ENCODE results near the gene CD164L2. TPM values are rescaled to one million over a fixed set of nuclear protein-coding genes. Genes with fewer than 3 reads are reported as not detected.

The CD164L2 gene
- total and polyA plus RNA-seq, 7 donors = not detected

DNA sequence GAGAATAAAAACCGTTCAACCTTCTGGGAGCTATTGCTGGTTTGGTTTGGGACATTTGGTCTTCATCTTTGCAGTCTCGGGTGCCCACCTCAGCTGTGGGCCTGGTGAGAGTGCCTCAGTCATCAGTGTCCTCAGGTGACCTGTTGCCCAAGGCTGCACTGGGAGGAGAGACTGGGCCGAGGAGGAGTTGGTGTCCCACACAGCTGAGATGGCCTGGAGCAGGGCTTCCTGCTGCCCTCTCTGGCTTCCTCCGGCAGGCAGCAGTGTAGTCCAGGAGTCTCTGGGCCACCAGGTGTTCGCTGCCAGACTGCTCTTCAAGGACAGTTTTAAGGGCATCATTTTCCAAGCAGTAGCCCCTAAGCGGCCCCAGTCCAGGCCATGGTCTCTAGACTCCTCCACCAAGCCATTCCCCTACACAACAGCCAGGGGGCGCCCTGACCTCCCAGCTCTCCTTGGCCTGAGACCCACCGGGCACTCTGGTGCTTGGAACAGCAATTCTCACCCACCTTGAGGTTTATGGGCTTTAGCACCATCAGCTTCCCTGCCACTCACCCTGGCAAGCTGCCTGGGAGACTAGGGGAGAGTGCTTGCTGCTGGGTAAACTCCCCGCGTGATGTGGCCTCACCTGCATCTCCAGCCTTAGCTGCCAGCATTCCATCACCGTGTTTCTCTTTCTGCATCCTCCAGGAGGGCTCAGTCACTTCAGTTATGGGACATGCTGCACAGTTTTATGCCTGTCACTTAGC lies 50.4 kb downstream of the CD164L2 start:
- H3K4me3 ChIP-seq = no peak overlapping the region
- peaks cover 5% of the 10 kb centered on the region for H3K4me1 ChIP-seq
- peaks cover 6 to 73% of the 10 kb centered on the region in 2 donors for H3K36me3 ChIP-seq (ENCODE audit: insufficient read depth in 1 of 2, low read depth in 1 of 2)
- H3K9me3 ChIP-seq = no peaks in the 10 kb centered on the region
- no peak overlapping the region for H3K27ac ChIP-seq
- peak; percentile 47 to 84 (median 72) for ATAC-seq
- no peaks in the 10 kb centered on the region for H3K27me3 ChIP-seq (ENCODE audit: insufficient read depth in 3 of 3, low read length in 2 of 3)
- TF ChIP-seq, protein P1, sequence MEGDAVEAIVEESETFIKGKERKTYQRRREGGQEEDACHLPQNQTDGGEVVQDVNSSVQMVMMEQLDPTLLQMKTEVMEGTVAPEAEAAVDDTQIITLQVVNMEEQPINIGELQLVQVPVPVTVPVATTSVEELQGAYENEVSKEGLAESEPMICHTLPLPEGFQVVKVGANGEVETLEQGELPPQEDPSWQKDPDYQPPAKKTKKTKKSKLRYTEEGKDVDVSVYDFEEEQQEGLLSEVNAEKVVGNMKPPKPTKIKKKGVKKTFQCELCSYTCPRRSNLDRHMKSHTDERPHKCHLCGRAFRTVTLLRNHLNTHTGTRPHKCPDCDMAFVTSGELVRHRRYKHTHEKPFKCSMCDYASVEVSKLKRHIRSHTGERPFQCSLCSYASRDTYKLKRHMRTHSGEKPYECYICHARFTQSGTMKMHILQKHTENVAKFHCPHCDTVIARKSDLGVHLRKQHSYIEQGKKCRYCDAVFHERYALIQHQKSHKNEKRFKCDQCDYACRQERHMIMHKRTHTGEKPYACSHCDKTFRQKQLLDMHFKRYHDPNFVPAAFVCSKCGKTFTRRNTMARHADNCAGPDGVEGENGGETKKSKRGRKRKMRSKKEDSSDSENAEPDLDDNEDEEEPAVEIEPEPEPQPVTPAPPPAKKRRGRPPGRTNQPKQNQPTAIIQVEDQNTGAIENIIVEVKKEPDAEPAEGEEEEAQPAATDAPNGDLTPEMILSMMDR (IDR thresholded peaks at IDR 0.05) = peak; percentile 73
- WGBS, 3 donors = 60 to 65% (median 61%) methylated on average over 11 of the region's 11 CpGs
- peak; percentile 57 to 68 for DNase-seq
- intact Hi-C loops (cut with DNase I) = no loop called here

- H3K36me3 ChIP-seq (ENCODE audit: insufficient read depth in 1 of 2, low read depth in 1 of 2) = peaks cover 6 to 72% of the 10 kb centered on the region in 2 donors
- H3K27ac ChIP-seq = no peak overlapping the region
- no peaks in the 10 kb centered on the region for H3K9me3 ChIP-seq
- TF ChIP-seq, protein P1 (IDR thresholded peaks at IDR 0.05) = no peak
- no peaks in the 10 kb centered on the region for H3K27me3 ChIP-seq (ENCODE audit: insufficient read depth in 3 of 3, low read length in 2 of 3)
- 70 to 86% (median 79%) methylated on average over 5 of the region's 5 CpGs for WGBS, 3 donors
- ATAC-seq (no peak), DNase-seq (no peak)
- intact Hi-C loops (cut with DNase I) = no loop called here
- no peak overlapping the region for H3K4me3 ChIP-seq
- peaks cover 11% of the 10 kb centered on the region for H3K4me1 ChIP-seq
Measured at GRCh38 chr1:27331922-27332321, 51.2 kb downstream of the CD164L2 start.

- Histone ChIP-seq H3K27me3 (ENCODE audit: insufficient read depth in 3 of 3, low read length in 2 of 3) (no peaks in the 10 kb centered on the region), H3K36me3 (ENCODE audit: insufficient read depth in 1 of 2, low read depth in 1 of 2) (peaks cover 6 to 69% of the 10 kb centered on the region in 2 donors), H3K9me3 (no peaks in the 10 kb centered on the region), H3K4me1 (peaks cover 15% of the 10 kb centered on the region), H3K27ac (no peak overlapping the region), H3K4me3 (no peak overlapping the region)
- 86 to 90% (median 87%) methylated on average over 3 of the region's 3 CpGs for WGBS, 3 donors
- TF ChIP-seq, protein P1 (IDR thresholded peaks at IDR 0.05) = no peak
- DNase-seq (no peak), ATAC-seq (no peak)
- intact Hi-C loops (cut with DNase I) = no loop called here
Measured at GRCh38 chr1:27331426-27331825, 51.7 kb downstream of the CD164L2 start.

GRCh38 chr1:27330786-27331185 lies 52.3 kb downstream of the CD164L2 start:
- Histone ChIP-seq H3K27ac (no peak overlapping the region), H3K36me3 (ENCODE audit: insufficient read depth in 1 of 2, low read depth in 1 of 2) (peaks cover 0 to 69% of the 10 kb centered on the region in 2 donors), H3K27me3 (ENCODE audit: insufficient read depth in 3 of 3, low read length in 2 of 3) (no peaks in the 10 kb centered on the region), H3K4me3 (no peak overlapping the region), H3K9me3 (no peaks in the 10 kb centered on the region), H3K4me1 (peaks cover 22% of the 10 kb centered on the region)
- TF ChIP-seq, protein P1 (IDR thresholded peaks at IDR 0.05) = no peak
- intact Hi-C loops (cut with DNase I) = no loop called here
- no peak for DNase-seq
- WGBS, 3 donors = 79 to 84% (median 81%) methylated on average over 8 of the region's 8 CpGs
- ATAC-seq = no peak

Other genes with a start within 250 kb of the CD164L2 start
- gene SLC9A1, start 228.2 kb downstream of the CD164L2 start, total RNA-seq = 10 to 100 TPM in 1 of 4 donors, 1 to 10 TPM in 3; 5.2 to 14.3 (median 7.7) TPM
- 10 to 100 TPM in 1 of 3 donors, 1 to 10 TPM in 2; 2.3 to 17.0 (median 3.8) TPM for gene SLC9A1, start 228.2 kb downstream of the CD164L2 start, polyA plus RNA-seq
- gene WDTC1, start 148.7 kb downstream of the CD164L2 start, total RNA-seq = 10 to 100 TPM; 55.6 to 66.1 (median 61.2) TPM
- 10 to 100 TPM; 10.8 to 55.4 (median 28.1) TPM for gene WDTC1, start 148.7 kb downstream of the CD164L2 start, polyA plus RNA-seq
- gene TMEM222, start 61.2 kb downstream of the CD164L2 start, total RNA-seq = 10 to 100 TPM; 20.7 to 35.0 (median 23.8) TPM
- gene TMEM222, start 61.2 kb downstream of the CD164L2 start, polyA plus RNA-seq = 10 to 100 TPM; 30.8 to 50.2 (median 40.6) TPM
- gene SYTL1, start 41.3 kb downstream of the CD164L2 start, total RNA-seq = 1 to 10 TPM in 1 of 4 donors, under 1 TPM in 3; 0.41 to 1.3 (median 0.68) TPM
- under 1 TPM; 0.13 to 0.23 (median 0.14) TPM for gene SYTL1, start 41.3 kb downstream of the CD164L2 start, polyA plus RNA-seq
- 10 to 100 TPM; 16.1 to 29.8 (median 22.8) TPM for gene MAP3K6, start 16.4 kb downstream of the CD164L2 start, total RNA-seq
- gene MAP3K6, start 16.4 kb downstream of the CD164L2 start, polyA plus RNA-seq = 10 to 100 TPM; 11.1 to 17.6 (median 12.9) TPM
- 10 to 100 TPM in 1 of 4 donors, 1 to 10 TPM in 3; 3.4 to 12.9 (median 5.8) TPM for gene FCN3, start 8.5 kb downstream of the CD164L2 start, total RNA-seq
- 10 to 100 TPM; 18.6 to 34.6 (median 21.9) TPM for gene FCN3, start 8.5 kb downstream of the CD164L2 start, polyA plus RNA-seq
- gene GPR3, start 9.3 kb upstream of the CD164L2 start, total RNA-seq = 1 to 10 TPM in 1 of 4 donors, under 1 TPM in 1, not detected in 2; 0.42 to 1.3 TPM
- under 1 TPM; 0.12 to 0.98 (median 0.31) TPM for gene GPR3, start 9.3 kb upstream of the CD164L2 start, polyA plus RNA-seq
- gene WASF2, start 106.8 kb upstream of the CD164L2 start, total RNA-seq = 10 to 100 TPM; 29.4 to 40.6 (median 35.9) TPM
- gene WASF2, start 106.8 kb upstream of the CD164L2 start, polyA plus RNA-seq = 10 to 100 TPM in 2 of 3 donors, 1 to 10 TPM in 1; 7.9 to 14.2 (median 11.3) TPM
- 10 to 100 TPM; 35.9 to 65.2 (median 59.0) TPM for gene AHDC1, start 220.8 kb upstream of the CD164L2 start, total RNA-seq
- 10 to 100 TPM in 1 of 3 donors, 1 to 10 TPM in 2; 6.4 to 19.8 (median 9.7) TPM for gene AHDC1, start 220.8 kb upstream of the CD164L2 start, polyA plus RNA-seq

Measured in psoas muscle (tissue), 8 donors.